ENCODE data around the gene ATP1B3. TPM values are rescaled to one million over a fixed set of nuclear protein-coding genes. Genes with fewer than 3 reads are reported as not detected.
A peak's percentile ranks its signal among the peaks of the same experiment; 100 is the strongest.

The ATP1B3 gene
- total RNA-seq, 1 donor from 2014 or later: 147 TPM

- Mint-ChIP-seq H3K4me1 (peaks cover 3% of the 10 kb centered on the region), H3K27me3 (ENCODE audit: low read depth) (peaks cover 2% of the 10 kb centered on the region), H3K27ac (ENCODE audit: unreplicated experiment) (no peak overlapping the region), H3K9me3 (no peaks in the 10 kb centered on the region), H3K4me3 (no peak overlapping the region), H3K36me3 (ENCODE audit: low read depth) (no peaks in the 10 kb centered on the region)
- no peak for TF ChIP-seq CTCF (conservative IDR thresholded peaks at IDR 0.05)
- DNase-seq (ENCODE audit: low read depth, low spot score): no peak
These were observed 6.3 kb upstream of the ATP1B3 start for GRCh38 chr3:141870091-141870687.

GRCh38 chr3:141875374-141875892, 1.0 kb upstream of the ATP1B3 start:
- TF ChIP-seq CTCF (conservative IDR thresholded peaks at IDR 0.05): peak; percentile 89
- H3K27ac Mint-ChIP-seq (ENCODE audit: unreplicated experiment): peak overlapping the region; percentile 96

GRCh38 chr3:141875893-141876380, 506 bp upstream of the ATP1B3 start:
- TF ChIP-seq CTCF (conservative IDR thresholded peaks at IDR 0.05): no peak
- H3K27me3 Mint-ChIP-seq (ENCODE audit: low read depth): peaks cover 4% of the 10 kb centered on the region

More at GRCh38 chr3:141875374-141875892, 1.0 kb upstream of the ATP1B3 start:
- H3K9me3 Mint-ChIP-seq: no peaks in the 10 kb centered on the region
- H3K36me3 Mint-ChIP-seq (ENCODE audit: low read depth): no peaks in the 10 kb centered on the region
- DNase-seq (ENCODE audit: low read depth, low spot score): peak; percentile 80
- H3K4me1 Mint-ChIP-seq: peaks cover 34% of the 10 kb centered on the region
- H3K27me3 Mint-ChIP-seq (ENCODE audit: low read depth): peaks cover 4% of the 10 kb centered on the region
- H3K4me3 Mint-ChIP-seq: peak overlapping the region; percentile 95

GRCh38 chr3:141876891-141877621, 613 bp downstream of the ATP1B3 start:
- H3K9me3 Mint-ChIP-seq: no peaks in the 10 kb centered on the region
- H3K4me1 Mint-ChIP-seq: peaks cover 41% of the 10 kb centered on the region
- TF ChIP-seq CTCF (conservative IDR thresholded peaks at IDR 0.05): no peak
- DNase-seq (ENCODE audit: low read depth, low spot score): peak; percentile 37
- H3K36me3 Mint-ChIP-seq (ENCODE audit: low read depth): no peaks in the 10 kb centered on the region
- peak overlapping the region; percentile 97 for H3K4me3 Mint-ChIP-seq
- H3K27ac Mint-ChIP-seq (ENCODE audit: unreplicated experiment): peak overlapping the region; percentile 95
- H3K27me3 Mint-ChIP-seq (ENCODE audit: low read depth): peaks cover 4% of the 10 kb centered on the region

More at GRCh38 chr3:141875893-141876380, 506 bp upstream of the ATP1B3 start:
- H3K4me3 Mint-ChIP-seq: peak overlapping the region; percentile 95
- peak overlapping the region; percentile 96 for H3K27ac Mint-ChIP-seq (ENCODE audit: unreplicated experiment)
- peaks cover 34% of the 10 kb centered on the region for H3K4me1 Mint-ChIP-seq
- peak; percentile 50 for DNase-seq (ENCODE audit: low read depth, low spot score)
- no peaks in the 10 kb centered on the region for H3K36me3 Mint-ChIP-seq (ENCODE audit: low read depth)
- H3K9me3 Mint-ChIP-seq: no peaks in the 10 kb centered on the region

GRCh38 chr3:141877911-141878310, 1.5 kb downstream of the ATP1B3 start:
- Mint-ChIP-seq H3K27ac (ENCODE audit: unreplicated experiment) (peak overlapping the region; percentile 95), H3K4me1 (peaks cover 41% of the 10 kb centered on the region)

More at GRCh38 chr3:141877911-141878310, 1.5 kb downstream of the ATP1B3 start:
- H3K27me3 Mint-ChIP-seq (ENCODE audit: low read depth): peaks cover 4% of the 10 kb centered on the region
- H3K9me3 Mint-ChIP-seq: no peaks in the 10 kb centered on the region
- peak overlapping the region; percentile 97 for H3K4me3 Mint-ChIP-seq
- no peak for TF ChIP-seq CTCF (conservative IDR thresholded peaks at IDR 0.05)
- H3K36me3 Mint-ChIP-seq (ENCODE audit: low read depth): no peaks in the 10 kb centered on the region
- DNase-seq (ENCODE audit: low read depth, low spot score): no peak

All from neural crest cell (in vitro differentiated cells).